ENCODE measurements around the gene BRPF1. TPM values are rescaled to one million over a fixed set of nuclear protein-coding genes. Genes with fewer than 3 reads are reported as not detected.

Gene BRPF1
- total RNA-seq, 4 donors from 2014 or later, result 10.8 to 36.0 (median 16.7) TPM

DNA sequence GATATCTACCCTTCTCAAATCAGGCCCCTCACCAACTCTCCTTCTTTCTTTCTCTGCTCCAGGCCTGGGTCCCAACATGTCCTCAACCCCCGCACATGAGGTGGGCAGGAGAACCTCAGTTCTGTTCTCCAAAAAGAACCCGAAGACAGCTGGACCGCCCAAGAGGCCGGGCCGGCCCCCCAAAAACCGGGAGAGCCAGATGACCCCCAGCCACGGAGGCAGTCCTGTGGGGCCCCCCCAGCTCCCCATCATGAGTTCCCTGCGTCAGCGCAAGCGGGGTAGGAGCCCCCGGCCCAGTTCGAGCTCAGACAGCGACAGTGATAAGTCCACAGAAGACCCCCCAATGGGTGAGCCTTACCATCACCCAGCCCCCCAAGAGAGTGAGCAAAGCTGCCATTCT is 12.6 kb downstream of the BRPF1 start:
- Histone ChIP-seq H3K9me3 (no peaks in the 10 kb centered on the region), H3K4me1 (no peaks in the 10 kb centered on the region), H3K27ac (no peak overlapping the region), H3K36me3 (no peaks in the 10 kb centered on the region), H3K27me3 (no peaks in the 10 kb centered on the region), H3K4me3 (no peak overlapping the region)
- intact Hi-C loops (cut with DNase I; ENCODE audit: low total_unique reads), result no loop called here
- DNase-seq, result no peak
- no peak for TF ChIP-seq POLR2A (IDR thresholded peaks at IDR 0.05)
- TF ChIP-seq, protein P1, sequence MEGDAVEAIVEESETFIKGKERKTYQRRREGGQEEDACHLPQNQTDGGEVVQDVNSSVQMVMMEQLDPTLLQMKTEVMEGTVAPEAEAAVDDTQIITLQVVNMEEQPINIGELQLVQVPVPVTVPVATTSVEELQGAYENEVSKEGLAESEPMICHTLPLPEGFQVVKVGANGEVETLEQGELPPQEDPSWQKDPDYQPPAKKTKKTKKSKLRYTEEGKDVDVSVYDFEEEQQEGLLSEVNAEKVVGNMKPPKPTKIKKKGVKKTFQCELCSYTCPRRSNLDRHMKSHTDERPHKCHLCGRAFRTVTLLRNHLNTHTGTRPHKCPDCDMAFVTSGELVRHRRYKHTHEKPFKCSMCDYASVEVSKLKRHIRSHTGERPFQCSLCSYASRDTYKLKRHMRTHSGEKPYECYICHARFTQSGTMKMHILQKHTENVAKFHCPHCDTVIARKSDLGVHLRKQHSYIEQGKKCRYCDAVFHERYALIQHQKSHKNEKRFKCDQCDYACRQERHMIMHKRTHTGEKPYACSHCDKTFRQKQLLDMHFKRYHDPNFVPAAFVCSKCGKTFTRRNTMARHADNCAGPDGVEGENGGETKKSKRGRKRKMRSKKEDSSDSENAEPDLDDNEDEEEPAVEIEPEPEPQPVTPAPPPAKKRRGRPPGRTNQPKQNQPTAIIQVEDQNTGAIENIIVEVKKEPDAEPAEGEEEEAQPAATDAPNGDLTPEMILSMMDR (IDR thresholded peaks at IDR 0.05), result no peak

- TF ChIP-seq POLR2A (IDR thresholded peaks at IDR 0.05), result no peak
- TF ChIP-seq, protein P1 (IDR thresholded peaks at IDR 0.05), result no peak
- no peak overlapping the region for H3K4me3 ChIP-seq
- intact Hi-C loops (cut with DNase I; ENCODE audit: low total_unique reads), result no loop called here
- no peak for DNase-seq
- no peaks in the 10 kb centered on the region for H3K4me1 ChIP-seq
- no peaks in the 10 kb centered on the region for H3K9me3 ChIP-seq
- no peaks in the 10 kb centered on the region for H3K36me3 ChIP-seq
- H3K27me3 ChIP-seq, result no peaks in the 10 kb centered on the region
- no peak overlapping the region for H3K27ac ChIP-seq
These were observed 14.0 kb downstream of the BRPF1 start for GRCh38 chr3:9745521-9745920.

DNA sequence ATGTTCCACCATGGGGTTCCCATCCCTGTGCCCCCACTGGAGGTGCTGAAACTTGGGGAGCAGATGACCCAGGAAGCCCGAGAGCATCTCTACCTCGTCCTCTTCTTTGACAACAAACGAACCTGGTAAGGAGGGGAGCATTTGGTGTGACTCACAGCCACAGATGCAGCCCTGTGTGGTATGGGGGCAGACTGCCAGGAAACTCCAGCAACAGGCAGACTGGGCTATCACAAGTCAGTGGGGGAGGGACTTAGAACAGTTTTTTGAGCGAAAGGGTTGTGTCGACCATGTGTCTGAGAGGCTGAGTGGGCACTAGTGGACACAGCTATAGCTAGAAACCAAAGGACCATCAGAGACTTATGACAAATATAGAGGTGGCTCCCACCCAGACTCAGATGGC is 14.8 kb downstream of the BRPF1 start:
- DNase-seq, result no peak
- Histone ChIP-seq H3K36me3 (no peaks in the 10 kb centered on the region), H3K9me3 (no peaks in the 10 kb centered on the region), H3K27me3 (no peaks in the 10 kb centered on the region), H3K4me3 (no peak overlapping the region), H3K27ac (no peak overlapping the region), H3K4me1 (peaks cover 0 to 3% of the 10 kb centered on the region in 2 donors)
- intact Hi-C loops (cut with DNase I; ENCODE audit: low total_unique reads), result no loop called here
- TF ChIP-seq POLR2A (IDR thresholded peaks at IDR 0.05), result no peak
- TF ChIP-seq, protein P1 (IDR thresholded peaks at IDR 0.05), result no peak

- H3K27ac ChIP-seq, result no peak overlapping the region
- no peaks in the 10 kb centered on the region for H3K27me3 ChIP-seq
- no peaks in the 10 kb centered on the region for H3K9me3 ChIP-seq
- TF ChIP-seq, protein P1 (IDR thresholded peaks at IDR 0.05), result no peak
- no peak for TF ChIP-seq POLR2A (IDR thresholded peaks at IDR 0.05)
- H3K4me1 ChIP-seq, result peaks cover 0 to 3% of the 10 kb centered on the region in 2 donors
- intact Hi-C loops (cut with DNase I; ENCODE audit: low total_unique reads), result no loop called here
- H3K36me3 ChIP-seq, result no peaks in the 10 kb centered on the region
- no peak overlapping the region for H3K4me3 ChIP-seq
- DNase-seq, result no peak
These were observed 15.7 kb downstream of the BRPF1 start for GRCh38 chr3:9747267-9747666.

GRCh38 chr3:9748031-9748430 is 16.5 kb downstream of the BRPF1 start:
- H3K4me3 ChIP-seq, result no peak overlapping the region
- H3K36me3 ChIP-seq, result no peaks in the 10 kb centered on the region
- intact Hi-C loops (cut with DNase I; ENCODE audit: low total_unique reads), result no loop called here
- no peaks in the 10 kb centered on the region for H3K9me3 ChIP-seq
- H3K4me1 ChIP-seq, result peaks cover 0 to 3% of the 10 kb centered on the region in 2 donors
- no peak overlapping the region for H3K27ac ChIP-seq
- no peaks in the 10 kb centered on the region for H3K27me3 ChIP-seq
- no peak for DNase-seq
- no peak for TF ChIP-seq POLR2A (IDR thresholded peaks at IDR 0.05)
- TF ChIP-seq, protein P1 (IDR thresholded peaks at IDR 0.05), result no peak

All from uterus (tissue), 4 donors.